Adrenal gland (tissue), 5 donors: Measurements from ENCODE around the gene ENPP7.

Source experiments
- CTCF ChIP-seq, 6 experiments: fragments of 450-650 bp in 4 of 6; fragments of 200-600 bp in 2 of 6; sonication (generic) in 1 of 6; IDR thresholded peaks; 1 replicate in 5 of 6; 2 replicates in 1 of 6; pipeline versions ENCODE4 v1.5.1 to v1.8.0; 2016 to 2021; ENCODE audit warnings: antibody characterized with exemption in 6 of 6, mild to moderate bottlenecking in 2 of 6, moderate library complexity in 1 of 6
- POLR2A ChIP-seq, 2 donors: fragments of 450-650 bp; IDR thresholded peaks; one replicate each; pipeline ENCODE4 v1.6.1; 2017; ENCODE audit warnings: antibody characterized with exemption in 2 of 2, mild to moderate bottlenecking in 2 of 2, moderate library complexity in 1 of 2
- donor health status: DM: no; HTN: no; CAD: no.

DNA sequence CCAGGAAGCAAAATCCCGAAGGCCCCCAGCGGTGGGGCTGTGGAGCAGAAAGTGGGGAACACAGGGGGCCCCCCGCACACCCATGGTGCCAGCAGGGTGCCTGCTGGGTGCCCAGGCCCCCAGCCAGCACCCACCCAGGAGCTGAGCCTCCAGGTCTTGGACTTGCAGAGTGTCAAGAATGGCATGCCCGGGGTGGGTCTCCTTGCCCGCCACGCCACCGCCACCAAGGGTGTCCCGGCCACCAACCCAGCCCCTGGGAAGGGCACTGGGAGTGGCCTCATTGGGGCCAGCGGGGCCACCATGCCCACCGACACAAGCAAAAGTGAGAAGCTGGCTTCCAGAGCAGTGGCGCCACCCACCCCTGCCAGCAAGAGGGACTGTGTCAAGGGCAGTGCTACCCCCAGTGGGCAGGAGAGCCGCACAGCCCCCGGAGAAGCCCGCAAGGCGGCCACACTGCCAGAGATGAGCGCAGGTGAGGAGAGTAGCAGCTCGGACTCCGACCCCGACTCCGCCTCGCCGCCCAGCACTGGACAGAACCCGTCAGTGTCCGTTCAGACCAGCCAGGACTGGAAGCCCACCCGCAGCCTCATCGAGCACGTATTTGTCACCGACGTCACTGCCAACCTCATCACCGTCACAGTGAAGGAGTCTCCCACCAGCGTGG, 53.7 kb downstream of the ENPP7 start:
- TF ChIP-seq CTCF (IDR thresholded peaks at IDR 0.05): no peak
- no peak for TF ChIP-seq POLR2A (IDR thresholded peaks at IDR 0.05)
